COLO668 (cell line): Measurements from ENCODE around the gene PDCD7.
A peak's percentile ranks its signal among the peaks of the same experiment; 100 is the strongest.
"Not testable (repeated sequence)": the region's sequence is repeated elsewhere in the genome, so short reads cannot be mapped to it uniquely, and the experiment has no call there.

ENCODE experiments used
- DNase-seq: peaks from one replicate; lab custom pipeline; 2025; ENCODE audit not compliant: unreplicated experiment; lab: John Stamatoyannopoulos, UW

The PDCD7 gene

GRCh38 chr15:65133548-65134200 lies at the start of gene PDCD7:
Gene PDCD7 (minus strand): TSS chr15:65133808. CDS start chr15:65133781, 27 bp downstream.
- DNase-seq = peak; percentile 89

- no peak for DNase-seq
Observed at GRCh38 chr15:65182538-65182937, 48.9 kb upstream of the PDCD7 start.

GRCh38 chr15:65181582-65182353 lies 48.2 kb upstream of the PDCD7 start:
- not testable (repeated sequence) for DNase-seq

GRCh38 chr15:65180167-65180566 lies 46.6 kb upstream of the PDCD7 start:
- no peak for DNase-seq

GRCh38 chr15:65177901-65178300 lies 44.3 kb upstream of the PDCD7 start:
- DNase-seq = no peak

GRCh38 chr15:65176056-65176455 lies 42.4 kb upstream of the PDCD7 start:
- no peak for DNase-seq

- DNase-seq = no peak
Observed at GRCh38 chr15:65175511-65175910, 41.9 kb upstream of the PDCD7 start.

- DNase-seq = no peak
Observed at GRCh38 chr15:65174509-65174908, 40.9 kb upstream of the PDCD7 start.

- DNase-seq = no peak
Observed at GRCh38 chr15:65172531-65172930, 38.9 kb upstream of the PDCD7 start.

GRCh38 chr15:65171428-65171827 lies 37.8 kb upstream of the PDCD7 start:
- DNase-seq = no peak

GRCh38 chr15:65165875-65166274 lies 32.3 kb upstream of the PDCD7 start:
- no peak for DNase-seq

GRCh38 chr15:65164139-65164538 lies 30.5 kb upstream of the PDCD7 start:
- no peak for DNase-seq

- no peak for DNase-seq
Observed at GRCh38 chr15:65163041-65163440, 29.4 kb upstream of the PDCD7 start.

GRCh38 chr15:65156692-65157091 lies 23.1 kb upstream of the PDCD7 start:
- no peak for DNase-seq

GRCh38 chr15:65154720-65155119 lies 21.1 kb upstream of the PDCD7 start:
- no peak for DNase-seq

GRCh38 chr15:65147902-65148301 lies 14.3 kb upstream of the PDCD7 start:
- DNase-seq = no peak

- DNase-seq = no peak
Observed at GRCh38 chr15:65146438-65146837, 12.8 kb upstream of the PDCD7 start.

GRCh38 chr15:65138631-65139030 lies 5.0 kb upstream of the PDCD7 start:
- not testable (repeated sequence) for DNase-seq

GRCh38 chr15:65137893-65138292 lies 4.3 kb upstream of the PDCD7 start:
- not testable (repeated sequence) for DNase-seq

- not testable (repeated sequence) for DNase-seq
Observed at GRCh38 chr15:65137089-65137488, 3.5 kb upstream of the PDCD7 start.

GRCh38 chr15:65134538-65134937 lies 930 bp upstream of the PDCD7 start:
- DNase-seq = no peak

GRCh38 chr15:65132878-65133547 lies 595 bp downstream of the PDCD7 start:
- DNase-seq = peak; percentile 65
